ENCODE measurements around the gene ACAP3. TPM values are rescaled to one million over a fixed set of nuclear protein-coding genes. Genes with fewer than 3 reads are reported as not detected.
A peak's percentile ranks its signal among the peaks of the same experiment; 100 is the strongest.

ACAP3 gene
- total and polyA plus RNA-seq, 2 donors (not counting 3 experiments of a cell fraction or from before 2014, with no cell fraction given): 27.8 to 39.0 TPM

DNA sequence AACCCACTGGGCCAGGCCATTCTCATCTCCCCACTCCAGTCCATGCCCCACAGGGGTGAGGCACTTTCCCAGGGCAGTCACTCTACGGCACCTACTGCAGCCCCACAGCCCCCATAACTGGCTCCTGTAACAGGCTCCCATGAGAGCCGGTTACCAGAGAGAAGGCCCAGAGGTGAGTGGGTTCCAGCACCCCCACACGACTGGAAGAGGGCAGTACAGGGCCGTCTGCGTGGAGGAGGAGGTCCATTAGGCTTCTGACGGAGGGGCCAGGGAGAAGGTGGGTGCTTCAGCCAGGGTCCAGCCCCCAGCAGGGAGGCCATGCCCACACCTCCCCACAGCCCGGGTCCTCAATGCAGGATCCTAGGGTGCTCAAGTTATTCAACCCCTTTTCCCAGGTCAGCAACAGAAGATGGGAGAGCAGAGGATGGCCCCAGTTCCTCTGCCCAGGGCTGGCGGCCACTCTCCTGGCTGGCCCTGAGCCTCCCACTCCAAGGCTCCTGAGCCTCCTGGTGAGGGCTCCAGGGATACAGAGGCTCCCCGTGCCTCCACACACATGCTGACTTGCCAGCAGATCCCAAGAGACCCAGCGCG, 1.6 kb downstream of the ACAP3 start:
- POLR2A ChIA-PET: no interaction called here
- TF ChIP-seq, protein P1, sequence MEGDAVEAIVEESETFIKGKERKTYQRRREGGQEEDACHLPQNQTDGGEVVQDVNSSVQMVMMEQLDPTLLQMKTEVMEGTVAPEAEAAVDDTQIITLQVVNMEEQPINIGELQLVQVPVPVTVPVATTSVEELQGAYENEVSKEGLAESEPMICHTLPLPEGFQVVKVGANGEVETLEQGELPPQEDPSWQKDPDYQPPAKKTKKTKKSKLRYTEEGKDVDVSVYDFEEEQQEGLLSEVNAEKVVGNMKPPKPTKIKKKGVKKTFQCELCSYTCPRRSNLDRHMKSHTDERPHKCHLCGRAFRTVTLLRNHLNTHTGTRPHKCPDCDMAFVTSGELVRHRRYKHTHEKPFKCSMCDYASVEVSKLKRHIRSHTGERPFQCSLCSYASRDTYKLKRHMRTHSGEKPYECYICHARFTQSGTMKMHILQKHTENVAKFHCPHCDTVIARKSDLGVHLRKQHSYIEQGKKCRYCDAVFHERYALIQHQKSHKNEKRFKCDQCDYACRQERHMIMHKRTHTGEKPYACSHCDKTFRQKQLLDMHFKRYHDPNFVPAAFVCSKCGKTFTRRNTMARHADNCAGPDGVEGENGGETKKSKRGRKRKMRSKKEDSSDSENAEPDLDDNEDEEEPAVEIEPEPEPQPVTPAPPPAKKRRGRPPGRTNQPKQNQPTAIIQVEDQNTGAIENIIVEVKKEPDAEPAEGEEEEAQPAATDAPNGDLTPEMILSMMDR (IDR thresholded peaks at IDR 0.05; ENCODE audit: extremely low read depth in 1 of 2, insufficient read depth in 1 of 2, low read depth in 1 of 2, low read length in 2 of 2): peak in 1 of 2 donors; percentile 10
- TF ChIP-seq MYC (IDR thresholded peaks at IDR 0.05; ENCODE audit: low read depth, low read length): no peak
- DNase-seq (ENCODE audit: low read depth, low spot score) (no peak), FAIRE-seq (no peak)
- H3K4me3 ChIP-seq (replicated peaks in 1 of 3; ENCODE audit: insufficient read depth in 1 of 3, low read depth in 1 of 3, low read length in 3 of 3): no peak overlapping the region
- dilution Hi-C loops (cut with MboI; ENCODE audit: extremely low pct_ligation_motif_present, low sequenced_read_pairs) (no loop called here), intact Hi-C loops (cut with micrococcal nuclease) (loop anchor here (5.0 kb wide), 1 partner anchor 184 kb away; no protein-coding TSS in a partner anchor)
- H2AFZ ChIP-seq (ENCODE audit: low read depth, low read length): no peak overlapping the region
- H3K9me1 ChIP-seq (replicated peaks; ENCODE audit: control insufficient read depth, extremely low read depth, insufficient read depth, low read length): no peaks in the 10 kb centered on the region
- H3K9ac ChIP-seq (replicated peaks; ENCODE audit: extremely low read depth, insufficient read depth, low read length): no peak overlapping the region
- no TSS peak for BruUV-seq (replicated peaks)
- no peaks in the 10 kb centered on the region for H3K79me2 ChIP-seq (ENCODE audit: control insufficient read depth, insufficient read depth, low read length)
- H3K4me1 ChIP-seq (ENCODE audit: control insufficient read depth, extremely low read depth, insufficient read depth, low read length): peaks cover 15% of the 10 kb centered on the region
- no peaks in the 10 kb centered on the region for H3K9me3 ChIP-seq (replicated peaks; ENCODE audit: control insufficient read depth, insufficient read depth, low read length)
- H3K36me3 ChIP-seq (ENCODE audit: control insufficient read depth in 2 of 2, extremely low read depth in 1 of 2, insufficient read depth in 2 of 2, low read length in 2 of 2): peaks cover 0 to 4% of the 10 kb centered on the region in 2 experiments
- H3K27me3 ChIP-seq (ENCODE audit: control insufficient read depth in 2 of 2, insufficient read depth in 2 of 2, low read length in 2 of 2): no peaks in the 10 kb centered on the region
- CTCF ChIA-PET: interaction anchor here (1.3 kb wide), 1 partner anchor 15 kb away, joined by 6 read pairs; no protein-coding TSS in a partner anchor
- H3K4me2 ChIP-seq (ENCODE audit: insufficient read depth, low read length): no peak overlapping the region
- H3K27ac ChIP-seq (ENCODE audit: insufficient read depth, low read depth, low read length): no peak overlapping the region
- H4K20me1 ChIP-seq (replicated peaks; ENCODE audit: control insufficient read depth, extremely low read depth, insufficient read depth, low read length): no peaks in the 10 kb centered on the region

DNA sequence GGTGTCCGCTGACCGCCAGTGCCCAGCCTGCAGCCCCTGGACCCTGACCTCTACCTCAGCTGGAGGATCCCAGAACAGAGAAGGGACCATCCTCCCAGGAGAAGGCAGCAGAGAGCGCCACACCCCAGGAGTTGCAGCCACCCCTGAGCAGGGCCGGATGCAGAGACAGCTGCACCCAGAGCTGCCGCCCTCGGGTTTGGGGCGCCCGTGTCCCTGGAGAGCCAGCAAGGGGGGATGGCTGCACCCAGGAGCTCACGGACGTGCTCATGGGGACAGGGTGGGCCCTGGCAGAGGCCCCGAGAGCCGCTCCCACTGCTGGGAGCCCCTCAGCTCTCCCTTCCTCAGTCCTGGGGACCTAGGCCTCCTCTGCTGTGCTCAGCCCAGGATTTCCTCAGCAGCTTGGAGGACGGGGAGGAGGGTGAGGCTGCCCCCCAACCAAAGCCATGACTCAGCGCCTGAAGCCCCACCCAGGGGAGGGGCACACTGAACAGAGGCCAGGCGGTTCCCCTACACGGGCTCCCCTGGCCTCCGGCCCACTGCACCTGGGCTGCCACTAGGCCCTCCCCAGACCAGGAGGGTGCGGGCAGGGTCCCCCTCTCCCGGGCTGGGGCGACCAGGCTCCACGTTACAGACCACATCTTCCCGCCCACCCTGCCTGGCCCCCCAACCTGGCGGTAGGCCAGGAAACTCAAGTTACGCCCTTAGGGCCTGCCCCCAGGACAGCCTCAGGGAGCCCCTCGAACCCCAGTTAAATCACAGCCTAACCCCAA, 2.2 kb downstream of the ACAP3 start:
- no TSS peak for BruUV-seq (replicated peaks)
- H3K36me3 ChIP-seq (ENCODE audit: control insufficient read depth in 2 of 2, extremely low read depth in 1 of 2, insufficient read depth in 2 of 2, low read length in 2 of 2): no peaks in the 10 kb centered on the region
- no peaks in the 10 kb centered on the region for H3K9me3 ChIP-seq (replicated peaks; ENCODE audit: control insufficient read depth, insufficient read depth, low read length)
- H3K9ac ChIP-seq (replicated peaks; ENCODE audit: extremely low read depth, insufficient read depth, low read length): no peak overlapping the region
- no peak overlapping the region for H3K4me2 ChIP-seq (ENCODE audit: insufficient read depth, low read length)
- no peaks in the 10 kb centered on the region for H3K9me1 ChIP-seq (replicated peaks; ENCODE audit: control insufficient read depth, extremely low read depth, insufficient read depth, low read length)
- FAIRE-seq: peak; percentile 60
- POLR2A ChIA-PET: no interaction called here
- no peak for TF ChIP-seq JUN (IDR thresholded peaks at IDR 0.05; ENCODE audit: borderline replicate concordance, insufficient read depth, insufficient read length, low read depth)
- no peak for TF ChIP-seq POLR2AphosphoS5 (IDR thresholded peaks at IDR 0.05; ENCODE audit: insufficient read depth, low read depth, low read length)
- peak; percentile 51 for TF ChIP-seq FOS (IDR thresholded peaks at IDR 0.05; ENCODE audit: borderline replicate concordance, insufficient read depth, low read length)
- no peak overlapping the region for H2AFZ ChIP-seq (ENCODE audit: low read depth, low read length)
- H3K27me3 ChIP-seq (ENCODE audit: control insufficient read depth in 2 of 2, insufficient read depth in 2 of 2, low read length in 2 of 2): no peaks in the 10 kb centered on the region
- no peak overlapping the region for H3K4me3 ChIP-seq (replicated peaks in 1 of 3; ENCODE audit: insufficient read depth in 1 of 3, low read depth in 1 of 3, low read length in 3 of 3)
- no peaks in the 10 kb centered on the region for H4K20me1 ChIP-seq (replicated peaks; ENCODE audit: control insufficient read depth, extremely low read depth, insufficient read depth, low read length)
- peaks cover 15% of the 10 kb centered on the region for H3K4me1 ChIP-seq (ENCODE audit: control insufficient read depth, extremely low read depth, insufficient read depth, low read length)
- intact Hi-C loops (cut with micrococcal nuclease): loop anchor here (5.0 kb wide), 1 partner anchor 183 kb away; no protein-coding TSS in a partner anchor
- H3K27ac ChIP-seq (ENCODE audit: insufficient read depth, low read depth, low read length): no peak overlapping the region
- no peaks in the 10 kb centered on the region for H3K79me2 ChIP-seq (ENCODE audit: control insufficient read depth, insufficient read depth, low read length)
- dilution Hi-C loops (cut with MboI; ENCODE audit: extremely low pct_ligation_motif_present, low sequenced_read_pairs): no loop called here
- CTCF ChIA-PET: interaction anchor here (0.9 to 1.3 kb wide), 3 partner anchors 14 to 183 kb away, joined by 3 to 6 read pairs (median 6); no protein-coding TSS in a partner anchor
- peak; percentile 21 for DNase-seq (ENCODE audit: low read depth, low spot score)

Measured in endothelial cell of umbilical vein (primary cell).